NT2/D1 (cell line): ENCODE measurements around the gene EXOC6.

Experiments
- SUZ12 ChIP-seq: IDR thresholded peaks from 2 replicates; pipeline ENCODE4 v1.6.1; 2011; ENCODE audit not compliant: insufficient read length, insufficient read depth; ENCODE audit errors: extremely low read depth
- YY1 ChIP-seq: IDR thresholded peaks from 2 replicates; pipeline ENCODE4 v1.6.1; 2011; ENCODE audit not compliant: insufficient read length, insufficient read depth
- ZNF274 ChIP-seq: IDR thresholded peaks from 2 replicates; pipeline ENCODE4 v1.6.1; 2011; ENCODE audit warnings: mild to moderate bottlenecking, low read depth, low read length

DNA sequence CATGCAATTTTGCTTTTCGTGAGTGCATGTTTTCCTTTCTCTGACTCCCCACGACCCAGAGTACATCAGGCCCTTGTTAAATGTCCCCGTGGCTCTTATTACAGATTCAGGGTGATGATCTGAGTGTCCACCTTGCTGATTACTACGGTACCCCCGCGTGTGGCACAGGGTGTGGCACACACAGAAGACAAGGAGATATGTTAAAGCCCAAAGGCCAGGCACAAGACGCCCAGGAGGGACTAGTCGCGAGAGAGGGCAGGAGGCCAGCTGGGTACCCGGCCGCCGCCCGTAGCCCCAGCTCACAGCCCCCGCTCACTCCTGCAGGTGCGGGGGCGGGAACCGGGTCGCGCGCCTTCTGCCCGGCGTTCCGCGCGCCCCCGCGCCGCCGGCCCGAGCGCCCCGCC is 281 bp upstream of the EXOC6 start:
- TF ChIP-seq YY1, result no peak
- TF ChIP-seq ZNF274, result no peak
- TF ChIP-seq SUZ12, result no peak
